K562 (cell line): ENCODE measurements around the gene NFE2. TPM values are rescaled to one million over a fixed set of nuclear protein-coding genes. Genes with fewer than 3 reads are reported as not detected.

Experiments
- AFF1 ChIP-seq, 2 experiments: fragments of 450-650 bp; IDR thresholded peaks; 2 replicates each; pipeline ENCODE4 v1.6.1; 2018; ENCODE audit warnings: mild to moderate bottlenecking in 2 of 2, low read depth in 1 of 2; ENCODE audit not compliant: partially characterized antibody in 2 of 2
- ARNT ChIP-seq, 2 experiments: fragments of 450-650 bp; IDR thresholded peaks; 2 replicates each; pipeline ENCODE4 v1.6.1; 2016; ENCODE audit warnings: mild to moderate bottlenecking in 1 of 2
- ATF7 ChIP-seq: fragments of 450-650 bp; IDR thresholded peaks from 2 replicates; pipeline ENCODE4 v1.7.1; 2014; ENCODE audit warnings: mild to moderate bottlenecking, moderate library complexity
- CEBPG ChIP-seq, 3 experiments: fragments of 200-800 bp in 1 of 3; sonication (Bioruptor generic) in 1 of 3; sonication (generic) in 1 of 3; formaldehyde crosslinking in 1 of 3; IDR thresholded peaks in 2 of 3; conservative IDR thresholded peaks in 1 of 3; 2 replicates each; pipeline versions ENCODE4 v1.6.1 to v1.8.0; 2016 to 2022; ENCODE audit warnings: missing compliant biosample characterization in 2 of 3, missing genetic modification characterization in 2 of 3, mild to moderate bottlenecking in 1 of 3, missing genetic modification reagents in 1 of 3
- ETV1 ChIP-seq: fragments of 450-650 bp; conservative IDR thresholded peaks from 2 replicates; pipeline ENCODE4 v1.6.1; 2016; ENCODE audit warnings: missing genetic modification characterization, control low read depth, low read depth, missing compliant biosample characterization
- GABPA ChIP-seq: fragments of 200-800 bp; sonication (Bioruptor generic); conservative IDR thresholded peaks from 2 replicates; pipeline ENCODE4 v1.6.1; 2016; ENCODE audit warnings: low read depth, missing genetic modification characterization, missing compliant biosample characterization
- GTF2E2 ChIP-seq: fragments of 200-800 bp; sonication (Bioruptor generic); IDR thresholded peaks from 2 replicates; pipeline ENCODE4 v1.6.1; 2016; ENCODE audit warnings: missing genetic modification characterization, missing compliant biosample characterization
- KAT8 ChIP-seq: fragments of 450-650 bp; IDR thresholded peaks from 2 replicates; pipeline ENCODE4 v1.6.1; 2016; ENCODE audit warnings: low read depth, mild to moderate bottlenecking
- KDM1A ChIP-seq, 2 experiments: fragments of 450-650 bp; IDR thresholded peaks; 2 replicates each; pipeline ENCODE4 v1.6.1; 2016; ENCODE audit warnings: mild to moderate bottlenecking in 2 of 2
- KDM2B ChIP-seq: fragments of 250-450 bp; sonication (Bioruptor Pico); IDR thresholded peaks from 2 replicates; pipeline ENCODE4 v1.8.0; 2021; ENCODE audit warnings: mild to moderate bottlenecking, moderate library complexity
- NR2C2 ChIP-seq, 2 experiments: fragments of 200-800 bp in 1 of 2; sonication (Bioruptor generic) in 1 of 2; sonication (generic) in 1 of 2; formaldehyde crosslinking in 1 of 2; IDR thresholded peaks; 2 replicates each; pipeline versions ENCODE4 v1.6.1 to v1.8.0; 2016 to 2022; ENCODE audit warnings: mild to moderate bottlenecking in 1 of 2, missing compliant biosample characterization in 1 of 2, missing genetic modification characterization in 1 of 2, missing genetic modification reagents in 1 of 2
- POLR3G ChIP-seq: IDR thresholded peaks from 2 replicates; pipeline ENCODE4 v1.6.1; 2011; ENCODE audit not compliant: insufficient read length, insufficient replicate concordance; ENCODE audit errors: extremely low read depth
- RCOR1 ChIP-seq, 2 experiments: IDR thresholded peaks; 2 replicates each; pipeline ENCODE4 v1.6.1; 2012; ENCODE audit warnings: low read depth in 2 of 2, low read length in 2 of 2, borderline replicate concordance in 1 of 2, improper control_type of control experiment in 1 of 2
- RNF2 ChIP-seq: sonication (generic); IDR thresholded peaks from 2 replicates; pipeline ENCODE4 v1.6.1; 2016
- SMARCA4 ChIP-seq: fragments of 450-650 bp; IDR thresholded peaks from 2 replicates; pipeline ENCODE4 v1.6.1; 2016
- SMARCC2 ChIP-seq: fragments of 450-650 bp; IDR thresholded peaks from 2 replicates; pipeline ENCODE4 v1.6.1; 2017; ENCODE audit warnings: antibody characterized with exemption, moderate library complexity, mild to moderate bottlenecking, low read depth
- SP1 ChIP-seq: sonication (generic); formaldehyde crosslinking; IDR thresholded peaks from 2 replicates; pipeline ENCODE4 v1.8.1; 2022; ENCODE audit warnings: mild to moderate bottlenecking, missing genetic modification reagents
- ZKSCAN1 ChIP-seq: fragments of 150-350 bp; IDR thresholded peaks from 2 replicates; pipeline ENCODE4 v1.6.1; 2016; ENCODE audit warnings: low read depth, low read length
- ZNF197 ChIP-seq: fragments of 200-800 bp; sonication (Bioruptor generic); IDR thresholded peaks from 2 replicates; pipeline ENCODE4 v1.6.1; 2016; ENCODE audit warnings: low read depth, missing genetic modification characterization, missing compliant biosample characterization
- ZNF584 ChIP-seq: fragments of 200-800 bp; sonication (Bioruptor generic); IDR thresholded peaks from 2 replicates; pipeline ENCODE4 v1.6.1; 2016; ENCODE audit warnings: low read depth, mild to moderate bottlenecking, missing genetic modification characterization, missing compliant biosample characterization
- polyA plus RNA-seq, 8 experiments: library from polyadenylated mRNA; depleted of rRNA in 4 of 8; stranded (reverse) in 5 of 8; unstranded in 3 of 8; fragments of >200 nt; fragmentation: Nextera tagmentation in 2 of 8; fragmentation: Illumina TruSeq in 1 of 8; extraction: Ambion mirVana in 2 of 8; extraction: Trizol in 1 of 8; gene quantifications; 2 replicates each; pipeline versions ENCODE4 v1.2.1 to v1.2.3, GENCODE V29; 2011 to 2014; ENCODE audit warnings: inconsistent platforms in 1 of 8, missing spikeins in 1 of 8
- total RNA-seq, 7 experiments: library from RNA; depleted of rRNA in 6 of 7; stranded (reverse); fragments of >200 nt in 6 of 7; fragmentation: Illumina TruSeq in 2 of 7; extraction: Trizol in 2 of 7; gene quantifications; 2 replicates each; pipeline versions ENCODE4 v1.2.1 to v1.2.3, GENCODE V29; 2011 to 2021; ENCODE audit warnings: low replicate concordance in 1 of 7
- TF ChIP-seq, protein P1 (sequence below): fragments of 450-650 bp; formaldehyde crosslinking; IDR thresholded peaks from 2 replicates; pipeline ENCODE4 v1.4.0; 2022; ENCODE audit warnings: mild to moderate bottlenecking, moderate library complexity
- TF ChIP-seq, protein P2 (sequence below): sonication (generic); formaldehyde crosslinking; IDR thresholded peaks from 2 replicates; pipeline ENCODE4 v1.4.0; 2020; ENCODE audit warnings: mild to moderate bottlenecking, missing genetic modification reagents

The NFE2 gene
- total and polyA plus RNA-seq, 9 of the 15 experiments (the other 6 are each of a cell fraction or from before 2014, with no cell fraction given) = 12.3 to 282 (median 208) TPM

DNA sequence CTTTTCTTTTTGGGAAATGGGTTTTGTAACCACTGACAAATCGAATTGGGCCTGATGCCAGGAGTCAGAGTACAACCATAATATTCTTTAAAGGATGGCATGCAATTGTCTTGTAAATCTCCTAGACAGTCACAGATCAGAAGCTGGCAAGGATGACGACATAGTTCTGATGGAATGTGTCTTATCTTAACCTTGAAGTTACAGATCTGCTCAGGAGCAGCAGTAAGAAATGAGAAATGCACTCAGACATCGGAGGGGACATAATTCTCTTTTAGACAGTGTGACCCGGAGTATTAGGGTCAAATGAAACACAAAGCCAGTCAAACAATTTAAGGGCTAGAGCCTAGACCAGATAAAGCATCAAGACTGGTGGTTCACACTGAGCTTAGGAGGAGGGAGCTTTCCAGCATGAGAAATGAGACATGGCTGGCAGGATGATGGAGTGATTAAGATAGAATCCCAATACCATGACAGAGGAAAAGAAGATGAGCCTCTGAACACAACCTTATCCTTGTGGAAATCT, 38.4 kb downstream of the NFE2 start (continued):
- TF ChIP-seq CEBPG (CRISPR knock-in tag; IDR thresholded peaks at IDR 0.05) = peak; percentile 53
- TF ChIP-seq CEBPG (tag; conservative IDR thresholded peaks at IDR 0.05 in 1 of 2, IDR thresholded peaks at IDR 0.05 in 1 of 2) = peak; percentile 80 to 87
- no peak for TF ChIP-seq GTF2E2 (tag)
- no peak for TF ChIP-seq ZKSCAN1
- peak; percentile 44; the same call in 1 of the 2 replicates for TF ChIP-seq SMARCC2
- peak; percentile 97 for TF ChIP-seq ATF7
- no peak for TF ChIP-seq POLR3G
- TF ChIP-seq KDM1A (IDR thresholded peaks at IDR 0.05) = peak; percentile 13 to 41; a peak in 2 of 4 replicates
- TF ChIP-seq SMARCA4 = peak; percentile 80
- no peak for TF ChIP-seq ZNF197 (CRISPR knock-in tag)
- TF ChIP-seq ZNF584 (CRISPR knock-in tag) = peak; percentile 91; the same call in 1 of the 2 replicates
- no peak for TF ChIP-seq KDM2B
- TF ChIP-seq KAT8 = no peak
- TF ChIP-seq GABPA = no peak
- TF ChIP-seq, protein P1, sequence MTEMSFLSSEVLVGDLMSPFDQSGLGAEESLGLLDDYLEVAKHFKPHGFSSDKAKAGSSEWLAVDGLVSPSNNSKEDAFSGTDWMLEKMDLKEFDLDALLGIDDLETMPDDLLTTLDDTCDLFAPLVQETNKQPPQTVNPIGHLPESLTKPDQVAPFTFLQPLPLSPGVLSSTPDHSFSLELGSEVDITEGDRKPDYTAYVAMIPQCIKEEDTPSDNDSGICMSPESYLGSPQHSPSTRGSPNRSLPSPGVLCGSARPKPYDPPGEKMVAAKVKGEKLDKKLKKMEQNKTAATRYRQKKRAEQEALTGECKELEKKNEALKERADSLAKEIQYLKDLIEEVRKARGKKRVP (CRISPR knock-in tag) = peak; percentile 50; the same call in 1 of the 2 replicates
- TF ChIP-seq ETV1 (tag) = no peak
- 0 out of 2 replicates have a peak, but pooled peaks have one; percentile 19 for TF ChIP-seq SP1 (CRISPR knock-in tag)
- TF ChIP-seq, protein P2, sequence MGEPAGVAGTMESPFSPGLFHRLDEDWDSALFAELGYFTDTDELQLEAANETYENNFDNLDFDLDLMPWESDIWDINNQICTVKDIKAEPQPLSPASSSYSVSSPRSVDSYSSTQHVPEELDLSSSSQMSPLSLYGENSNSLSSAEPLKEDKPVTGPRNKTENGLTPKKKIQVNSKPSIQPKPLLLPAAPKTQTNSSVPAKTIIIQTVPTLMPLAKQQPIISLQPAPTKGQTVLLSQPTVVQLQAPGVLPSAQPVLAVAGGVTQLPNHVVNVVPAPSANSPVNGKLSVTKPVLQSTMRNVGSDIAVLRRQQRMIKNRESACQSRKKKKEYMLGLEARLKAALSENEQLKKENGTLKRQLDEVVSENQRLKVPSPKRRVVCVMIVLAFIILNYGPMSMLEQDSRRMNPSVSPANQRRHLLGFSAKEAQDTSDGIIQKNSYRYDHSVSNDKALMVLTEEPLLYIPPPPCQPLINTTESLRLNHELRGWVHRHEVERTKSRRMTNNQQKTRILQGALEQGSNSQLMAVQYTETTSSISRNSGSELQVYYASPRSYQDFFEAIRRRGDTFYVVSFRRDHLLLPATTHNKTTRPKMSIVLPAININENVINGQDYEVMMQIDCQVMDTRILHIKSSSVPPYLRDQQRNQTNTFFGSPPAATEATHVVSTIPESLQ (CRISPR knock-in tag) = no peak
- peak in 1 of 2 experiments; percentile 23 for TF ChIP-seq AFF1 (IDR thresholded peaks at IDR 0.05; ENCODE audit: low read depth in 1 of 2, partially characterized antibody in 2 of 2)
- TF ChIP-seq ARNT (IDR thresholded peaks at IDR 0.05) = peak in 1 of 2 experiments; percentile 36; a peak in 1 of 4 replicates
- peak in 1 of 2 experiments; percentile 49; a peak in 1 of 4 replicates for TF ChIP-seq RCOR1 (IDR thresholded peaks at IDR 0.05; ENCODE audit: borderline replicate concordance in 1 of 2, low read depth in 2 of 2, low read length in 2 of 2)
- TF ChIP-seq NR2C2 (CRISPR knock-in tag; IDR thresholded peaks at IDR 0.05) = no peak
- TF ChIP-seq NR2C2 (tag; IDR thresholded peaks at IDR 0.05) = peak; percentile 90
- no peak for TF ChIP-seq RNF2
